Central memory CD8-positive, alpha-beta T cell (primary cell): ENCODE results near the gene STK32C.

Source experiments
- ATAC-seq: fragments of 150-1000 bp; cut with Tn5 transposase; replicated peaks from 2 replicates; pipeline ENCODE4 v1.10.0; 2022; ENCODE audit warnings: mild to moderate bottlenecking, moderate FRiP score, moderate number of reproducible peaks; ENCODE audit not compliant: poor library complexity, severe bottlenecking; ENCODE audit errors: extremely low read depth
- DNase-seq, 2 donors: peaks; one replicate each; pipeline ENCODE4 v3.0.0; 2021; ENCODE audit warnings: low spot score in 2 of 2
- H3K27ac Mint-ChIP-seq: one replicate; pipeline ENCODE4 v1.8.0; 2022; ENCODE audit warnings: low read depth, mild to moderate bottlenecking, moderate library complexity, mixed read lengths
- H3K27me3 Mint-ChIP-seq: one replicate; pipeline ENCODE4 v1.8.0; 2022; ENCODE audit warnings: mixed read lengths
- H3K36me3 Mint-ChIP-seq: one replicate; pipeline ENCODE4 v1.8.0; 2022; ENCODE audit warnings: mild to moderate bottlenecking, moderate library complexity, mixed read lengths; ENCODE audit not compliant: insufficient read depth
- H3K4me1 Mint-ChIP-seq: one replicate; pipeline ENCODE4 v1.8.0; 2022; ENCODE audit warnings: mixed read lengths
- H3K4me3 Mint-ChIP-seq: one replicate; pipeline ENCODE4 v1.8.0; 2022; ENCODE audit warnings: mild to moderate bottlenecking, moderate library complexity, mixed read lengths
- H3K9me3 Mint-ChIP-seq: one replicate; pipeline ENCODE4 v1.8.0; 2022; ENCODE audit warnings: mixed read lengths

The STK32C gene

DNA sequence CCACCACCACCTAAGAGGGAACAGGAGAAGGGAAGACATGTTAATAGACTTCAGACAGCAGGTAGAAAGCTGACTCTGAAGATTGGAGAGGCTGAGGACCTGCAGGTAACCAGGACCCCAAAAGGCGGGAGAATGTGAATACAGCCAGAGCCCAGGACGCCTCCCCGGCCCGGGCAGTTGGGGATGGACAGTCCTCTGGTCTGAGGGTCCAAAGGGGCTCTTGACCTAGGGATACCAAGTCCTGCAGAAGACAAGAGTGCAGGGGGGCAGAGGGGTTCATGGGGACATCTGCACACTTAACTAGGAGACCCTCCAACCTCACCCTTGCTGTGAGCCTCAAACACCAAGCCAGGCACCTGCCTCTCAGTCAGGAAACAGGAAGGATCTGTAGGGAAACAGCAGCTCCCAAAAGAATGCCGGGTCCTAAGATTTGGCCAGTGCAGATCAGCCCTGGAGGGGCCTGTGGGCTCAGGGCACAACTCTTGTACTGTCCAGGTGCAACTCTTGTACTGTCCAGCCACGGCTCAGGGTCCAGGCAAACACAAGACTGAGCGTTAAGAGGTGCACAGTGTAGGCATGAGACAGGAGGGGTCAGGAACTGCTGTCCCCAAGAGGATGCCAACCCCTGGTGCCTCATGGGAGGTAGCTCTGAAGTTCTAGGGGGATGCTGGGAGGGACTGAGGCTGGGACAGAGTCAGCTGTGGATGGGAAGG is 2.3 kb upstream of the STK32C start:
- peaks cover 5% of the 10 kb centered on the region for H3K9me3 Mint-ChIP-seq
- ATAC-seq (no peak), DNase-seq (no peak)
- peaks cover 4% of the 10 kb centered on the region for H3K4me1 Mint-ChIP-seq
- H3K4me3 Mint-ChIP-seq: peak overlapping the region; percentile 68
- peaks cover 3% of the 10 kb centered on the region for H3K36me3 Mint-ChIP-seq
- peaks cover 14% of the 10 kb centered on the region for H3K27me3 Mint-ChIP-seq
- no peak overlapping the region for H3K27ac Mint-ChIP-seq

DNA sequence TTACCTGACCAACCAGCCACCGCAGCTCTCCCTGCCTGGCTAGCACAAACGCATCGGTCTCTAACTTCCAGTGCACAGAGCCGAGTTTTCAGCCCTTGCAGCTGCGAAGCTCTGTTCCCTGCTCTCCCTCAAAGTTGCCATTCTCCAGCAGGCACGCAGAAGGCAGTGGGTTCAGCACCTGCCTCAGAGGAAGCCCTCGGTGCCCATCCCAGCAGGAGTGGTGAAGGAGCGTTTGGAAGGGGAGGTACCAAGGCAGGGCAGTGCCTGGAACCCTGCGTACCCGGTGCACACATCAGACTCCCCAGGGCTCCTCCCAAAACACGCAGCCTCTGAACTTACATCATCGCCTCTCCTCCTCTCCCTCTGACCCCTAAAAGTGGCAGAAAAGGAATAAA is 1.7 kb upstream of the STK32C start:
- Mint-ChIP-seq H3K4me1 (peaks cover 4% of the 10 kb centered on the region), H3K27me3 (peaks cover 14% of the 10 kb centered on the region), H3K4me3 (peak overlapping the region; percentile 68), H3K27ac (no peak overlapping the region), H3K36me3 (peaks cover 3% of the 10 kb centered on the region), H3K9me3 (peaks cover 5% of the 10 kb centered on the region)
- DNase-seq: no peak
- no peak for ATAC-seq

DNA sequence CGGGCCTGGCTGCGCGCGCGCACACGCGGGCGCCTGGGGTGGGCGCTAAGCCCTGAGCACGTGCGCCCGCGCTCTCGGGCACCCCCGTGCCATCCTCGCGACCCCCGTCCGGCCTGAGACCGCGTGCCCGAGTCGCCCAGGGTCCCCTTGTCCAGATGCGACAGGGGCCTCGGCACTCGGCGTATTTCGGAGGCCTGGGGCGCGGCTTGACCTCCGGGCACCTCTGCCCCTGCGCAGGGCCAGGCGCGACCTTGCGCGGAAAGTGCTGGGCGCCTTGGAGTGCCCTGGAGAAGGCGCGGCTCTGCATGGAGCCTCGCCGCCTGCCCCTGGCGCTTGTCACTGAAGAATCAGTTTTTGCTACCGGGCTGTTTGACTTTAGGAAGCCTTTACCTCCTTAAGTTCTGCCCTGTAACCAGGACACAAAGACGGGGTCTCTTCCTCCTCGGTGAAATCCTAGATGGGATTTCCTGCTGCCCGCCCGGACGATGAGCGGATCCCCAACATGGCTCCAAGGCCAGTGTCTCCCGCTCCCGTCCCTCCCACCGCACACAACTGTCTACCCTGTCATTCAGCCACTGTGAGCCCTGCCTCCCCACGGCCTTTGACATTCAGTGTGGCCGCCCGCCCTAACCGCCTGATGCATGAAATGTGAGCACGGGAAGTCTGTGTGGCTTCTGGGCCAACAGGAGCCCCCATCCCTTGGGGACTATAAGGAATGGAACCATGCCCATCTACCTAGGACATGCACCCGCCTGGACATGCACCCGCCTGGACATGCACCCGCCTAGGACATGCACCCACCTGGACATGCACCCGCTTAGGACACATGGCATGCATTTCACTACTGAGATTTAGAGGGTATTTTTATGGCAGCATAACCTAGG is 1.1 kb upstream of the STK32C start:
- peaks cover 8% of the 10 kb centered on the region for H3K27me3 Mint-ChIP-seq
- no peak overlapping the region for H3K27ac Mint-ChIP-seq
- no peak for ATAC-seq
- DNase-seq: no peak
- H3K36me3 Mint-ChIP-seq: peaks cover 3% of the 10 kb centered on the region
- H3K9me3 Mint-ChIP-seq: no peaks in the 10 kb centered on the region
- peaks cover 4% of the 10 kb centered on the region for H3K4me1 Mint-ChIP-seq
- H3K4me3 Mint-ChIP-seq: peak overlapping the region; percentile 68

DNA sequence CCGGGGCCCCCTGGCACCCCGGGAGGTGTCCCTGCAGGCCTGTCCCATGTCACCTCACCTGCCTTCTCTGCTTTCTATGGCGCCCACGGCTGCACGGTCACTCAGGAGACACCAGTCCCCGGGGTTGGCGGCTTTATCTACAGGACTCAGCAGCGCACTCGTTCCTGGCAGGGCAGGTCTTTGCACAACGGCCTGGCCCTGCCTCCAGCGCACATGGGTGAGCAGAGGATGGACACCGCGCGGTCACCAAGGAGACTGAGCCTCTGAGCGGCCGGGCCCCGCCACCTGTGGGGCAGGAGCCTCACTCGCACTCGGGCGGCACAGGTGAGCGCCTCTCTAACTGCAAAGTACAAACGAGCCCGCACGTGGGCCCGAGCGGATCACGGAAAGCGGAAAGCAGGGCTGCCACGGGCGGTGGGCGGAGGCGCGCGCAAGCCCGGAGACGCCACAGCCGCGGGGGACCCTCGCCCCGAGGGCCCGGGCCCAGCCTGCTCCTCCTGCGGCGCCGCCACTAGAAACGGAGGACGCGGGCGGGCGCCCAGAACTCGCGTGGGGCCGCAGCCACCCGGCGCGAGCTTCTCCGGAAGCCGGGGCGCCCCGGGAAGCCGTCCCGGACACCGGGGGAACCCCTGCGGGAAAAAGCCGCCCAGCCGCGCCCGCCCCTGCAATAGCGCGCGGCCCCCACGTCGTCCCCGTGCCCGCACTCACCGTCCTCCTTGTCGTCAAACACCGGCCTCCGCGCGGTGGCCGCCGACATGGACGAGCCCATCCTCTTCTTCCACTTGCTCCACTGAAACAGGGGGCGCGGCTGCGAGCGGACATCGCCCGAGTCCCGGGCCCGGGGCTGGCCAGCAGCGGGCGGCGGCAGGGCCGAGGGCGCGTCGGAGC is 642 bp downstream of the STK32C start:
- H3K27ac Mint-ChIP-seq: peak overlapping the region; percentile 72
- H3K4me3 Mint-ChIP-seq: peak overlapping the region; percentile 81
- peaks cover 4% of the 10 kb centered on the region for H3K4me1 Mint-ChIP-seq
- no peaks in the 10 kb centered on the region for H3K27me3 Mint-ChIP-seq
- peak; percentile 6 for ATAC-seq
- no peak for DNase-seq
- no peaks in the 10 kb centered on the region for H3K9me3 Mint-ChIP-seq
- peaks cover 3% of the 10 kb centered on the region for H3K36me3 Mint-ChIP-seq

DNA sequence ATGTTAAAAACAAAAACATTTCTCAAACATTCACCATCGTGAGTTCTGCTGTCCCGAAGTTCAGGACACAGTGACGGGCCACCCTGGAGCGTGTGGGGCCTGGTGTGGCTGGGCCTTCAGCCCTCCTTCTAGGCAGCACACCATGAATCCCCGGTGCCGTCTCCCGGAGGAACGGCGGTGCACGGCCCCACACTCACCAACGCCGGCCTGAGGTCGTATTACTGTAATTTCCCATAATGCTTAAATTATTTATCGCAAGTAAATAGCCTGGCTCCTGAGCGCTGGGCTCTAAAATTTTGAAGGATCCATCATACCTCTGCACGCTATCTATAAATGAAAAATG is 1.4 kb downstream of the STK32C start:
- peaks cover 4% of the 10 kb centered on the region for H3K4me1 Mint-ChIP-seq
- H3K27me3 Mint-ChIP-seq: no peaks in the 10 kb centered on the region
- H3K27ac Mint-ChIP-seq: no peak overlapping the region
- no peak for ATAC-seq
- peaks cover 3% of the 10 kb centered on the region for H3K36me3 Mint-ChIP-seq
- peak overlapping the region; percentile 81 for H3K4me3 Mint-ChIP-seq
- no peak for DNase-seq
- H3K9me3 Mint-ChIP-seq: no peaks in the 10 kb centered on the region

DNA sequence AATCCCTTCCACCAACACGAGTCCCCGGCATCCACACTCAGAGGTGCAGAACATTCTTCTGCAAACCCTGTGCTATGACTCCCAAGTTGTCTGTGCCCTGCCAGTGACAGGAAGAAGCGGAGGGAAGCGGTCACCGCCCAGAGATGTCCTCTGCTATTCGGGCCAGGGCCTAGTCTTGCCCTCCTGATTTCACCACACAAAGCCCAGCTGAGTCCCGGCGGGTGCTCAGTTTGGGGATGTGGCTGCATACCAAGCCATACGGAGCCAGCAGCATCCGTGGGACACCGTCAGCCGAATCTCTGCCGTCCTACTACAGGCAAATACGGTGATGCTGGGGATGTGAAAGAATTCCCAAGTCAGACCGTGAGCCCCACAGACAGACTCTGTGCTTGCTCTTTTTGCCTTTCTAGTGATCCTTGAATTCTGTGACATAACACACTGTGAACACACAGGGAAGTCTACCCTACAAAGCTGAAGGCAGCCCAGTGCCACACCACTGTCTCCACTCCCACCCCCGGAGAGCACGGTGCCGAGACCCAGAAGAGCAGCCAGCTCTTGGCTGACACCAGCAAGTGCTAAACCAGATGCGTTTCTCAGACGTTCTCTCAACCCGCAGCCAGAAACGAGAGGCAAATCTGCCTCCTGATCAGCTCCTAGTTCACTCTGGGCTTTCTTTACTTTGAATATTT is 2.0 kb downstream of the STK32C start:
- Mint-ChIP-seq H3K27me3 (no peaks in the 10 kb centered on the region), H3K36me3 (peaks cover 3% of the 10 kb centered on the region), H3K4me3 (peak overlapping the region; percentile 81), H3K27ac (no peak overlapping the region), H3K9me3 (no peaks in the 10 kb centered on the region), H3K4me1 (peaks cover 6% of the 10 kb centered on the region)
- ATAC-seq (no peak), DNase-seq (no peak)

DNA sequence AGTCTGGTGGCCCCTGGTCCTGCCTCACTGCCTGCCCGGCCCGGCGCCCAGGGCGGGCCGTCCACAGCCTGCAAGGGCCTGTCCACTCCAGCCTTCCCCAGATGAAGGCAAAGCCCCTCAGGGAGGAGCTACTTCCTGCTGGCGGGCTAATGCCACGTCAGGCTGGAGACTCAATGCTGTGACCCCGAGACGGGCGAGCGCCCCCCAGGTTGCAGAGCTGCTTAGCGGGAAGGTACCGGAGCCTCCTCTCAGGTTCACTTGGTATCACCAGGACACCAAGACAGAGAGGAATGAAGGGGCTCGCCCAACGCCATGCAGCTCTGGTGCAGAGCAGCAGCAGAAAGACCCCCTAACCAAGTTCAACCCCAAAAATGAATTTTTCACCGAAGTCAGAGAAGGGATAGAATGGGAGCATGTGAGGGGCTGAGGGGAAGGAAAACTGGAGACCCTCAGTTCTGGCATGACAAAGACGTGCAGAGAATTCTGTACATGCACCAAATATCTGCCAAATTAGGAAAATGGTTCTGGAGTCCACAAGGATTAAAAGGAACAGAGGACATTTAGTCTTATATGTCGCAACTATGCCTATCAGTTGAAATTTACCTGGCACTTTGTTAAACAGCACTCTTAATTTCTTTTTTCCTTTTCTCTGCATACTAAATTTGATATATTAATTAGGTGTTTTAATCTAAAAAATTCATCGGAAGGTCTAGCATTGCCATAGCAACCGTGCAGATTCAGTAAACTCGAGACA is 2.8 kb downstream of the STK32C start:
- H3K27ac Mint-ChIP-seq: no peak overlapping the region
- H3K4me3 Mint-ChIP-seq: no peak overlapping the region
- DNase-seq (no peak), ATAC-seq (no peak)
- H3K9me3 Mint-ChIP-seq: no peaks in the 10 kb centered on the region
- H3K36me3 Mint-ChIP-seq: peaks cover 3% of the 10 kb centered on the region
- peaks cover 10% of the 10 kb centered on the region for H3K4me1 Mint-ChIP-seq
- H3K27me3 Mint-ChIP-seq: no peaks in the 10 kb centered on the region

DNA sequence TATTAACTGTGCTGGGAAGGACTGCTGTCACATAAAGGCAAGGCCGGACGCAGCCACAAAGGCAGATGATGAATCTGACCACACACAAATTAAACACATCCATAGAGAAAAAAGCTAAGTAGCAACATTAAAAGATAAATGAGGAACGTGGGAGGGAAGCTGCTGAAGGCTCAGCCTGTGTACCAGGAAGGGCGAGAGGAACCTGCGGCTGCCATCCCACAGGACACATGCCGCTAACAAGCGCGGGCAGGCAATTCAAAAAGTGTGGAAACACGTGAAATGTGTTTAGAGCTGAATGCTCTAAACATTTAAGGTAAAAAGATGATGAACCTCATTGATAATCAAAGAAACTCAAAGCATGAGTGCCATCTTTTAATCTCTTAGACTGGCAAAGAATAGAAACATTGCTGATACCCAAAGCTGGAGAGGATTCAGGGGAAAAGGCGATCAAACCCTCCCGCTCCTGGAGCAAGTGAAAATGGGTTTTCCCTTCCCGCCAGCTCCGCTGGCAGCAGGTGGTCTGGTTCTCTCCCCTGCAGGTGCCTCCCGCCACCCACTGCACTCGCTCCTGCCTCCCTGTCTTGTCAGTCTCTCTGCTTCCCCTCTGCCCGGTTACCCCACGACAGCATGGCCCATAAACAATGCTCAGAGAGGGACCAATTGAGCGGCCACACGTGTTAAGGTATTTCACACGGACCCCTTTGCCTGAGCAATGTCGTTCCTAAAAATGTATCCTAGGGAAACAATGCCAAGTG is 4.2 kb downstream of the STK32C start:
- ATAC-seq: no peak
- H3K36me3 Mint-ChIP-seq: peaks cover 3% of the 10 kb centered on the region
- peaks cover 10% of the 10 kb centered on the region for H3K4me1 Mint-ChIP-seq
- H3K9me3 Mint-ChIP-seq: no peaks in the 10 kb centered on the region
- H3K4me3 Mint-ChIP-seq: no peak overlapping the region
- no peak overlapping the region for H3K27ac Mint-ChIP-seq
- no peak for DNase-seq
- H3K27me3 Mint-ChIP-seq: no peaks in the 10 kb centered on the region

DNA sequence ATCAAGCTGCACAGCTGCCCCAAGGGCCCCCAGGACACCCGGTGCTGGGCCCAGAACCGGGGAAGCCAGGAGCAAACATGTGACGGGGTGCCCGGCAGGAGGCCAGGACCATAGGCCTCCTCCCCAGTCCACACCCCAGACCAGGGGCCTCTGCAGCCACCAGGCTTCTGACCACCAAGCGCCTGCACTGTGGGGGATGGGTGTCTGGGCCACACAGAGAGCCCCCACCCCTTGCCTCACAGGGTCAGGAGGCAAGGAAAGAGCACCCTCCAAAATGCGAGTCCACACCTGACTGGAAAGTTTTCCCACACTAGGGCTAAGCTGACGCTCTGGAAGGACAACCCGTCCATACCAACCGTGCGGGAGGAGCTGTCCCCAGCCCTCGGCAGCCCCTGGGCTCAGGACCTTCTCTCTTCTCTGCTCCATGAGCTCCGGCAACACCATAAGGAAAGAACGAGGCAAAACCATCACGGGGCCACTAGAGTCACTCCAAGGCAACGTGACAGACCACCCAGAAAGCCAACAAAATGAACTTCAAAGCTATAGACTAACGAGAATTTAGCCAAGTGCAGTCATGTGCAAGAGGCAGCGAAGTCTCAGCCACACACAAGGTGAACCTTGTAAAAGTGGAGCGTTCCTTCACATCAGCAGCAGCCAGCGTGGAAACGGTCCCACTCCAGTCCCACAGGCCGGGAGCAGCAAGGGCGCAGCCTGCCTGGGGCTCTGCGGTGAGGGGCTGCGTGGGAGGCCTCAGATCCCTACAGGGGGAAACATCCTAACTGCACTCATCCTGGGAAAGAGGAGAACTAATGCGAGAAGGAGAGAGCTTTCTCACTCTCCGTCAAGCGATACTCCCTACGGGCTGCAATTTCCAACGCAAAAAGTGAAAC is 5.1 kb downstream of the STK32C start:
- Mint-ChIP-seq H3K9me3 (no peaks in the 10 kb centered on the region), H3K4me3 (no peak overlapping the region), H3K27ac (no peak overlapping the region), H3K36me3 (peaks cover 3% of the 10 kb centered on the region), H3K27me3 (no peaks in the 10 kb centered on the region), H3K4me1 (peaks cover 10% of the 10 kb centered on the region)
- ATAC-seq (no peak), DNase-seq (no peak)

DNA sequence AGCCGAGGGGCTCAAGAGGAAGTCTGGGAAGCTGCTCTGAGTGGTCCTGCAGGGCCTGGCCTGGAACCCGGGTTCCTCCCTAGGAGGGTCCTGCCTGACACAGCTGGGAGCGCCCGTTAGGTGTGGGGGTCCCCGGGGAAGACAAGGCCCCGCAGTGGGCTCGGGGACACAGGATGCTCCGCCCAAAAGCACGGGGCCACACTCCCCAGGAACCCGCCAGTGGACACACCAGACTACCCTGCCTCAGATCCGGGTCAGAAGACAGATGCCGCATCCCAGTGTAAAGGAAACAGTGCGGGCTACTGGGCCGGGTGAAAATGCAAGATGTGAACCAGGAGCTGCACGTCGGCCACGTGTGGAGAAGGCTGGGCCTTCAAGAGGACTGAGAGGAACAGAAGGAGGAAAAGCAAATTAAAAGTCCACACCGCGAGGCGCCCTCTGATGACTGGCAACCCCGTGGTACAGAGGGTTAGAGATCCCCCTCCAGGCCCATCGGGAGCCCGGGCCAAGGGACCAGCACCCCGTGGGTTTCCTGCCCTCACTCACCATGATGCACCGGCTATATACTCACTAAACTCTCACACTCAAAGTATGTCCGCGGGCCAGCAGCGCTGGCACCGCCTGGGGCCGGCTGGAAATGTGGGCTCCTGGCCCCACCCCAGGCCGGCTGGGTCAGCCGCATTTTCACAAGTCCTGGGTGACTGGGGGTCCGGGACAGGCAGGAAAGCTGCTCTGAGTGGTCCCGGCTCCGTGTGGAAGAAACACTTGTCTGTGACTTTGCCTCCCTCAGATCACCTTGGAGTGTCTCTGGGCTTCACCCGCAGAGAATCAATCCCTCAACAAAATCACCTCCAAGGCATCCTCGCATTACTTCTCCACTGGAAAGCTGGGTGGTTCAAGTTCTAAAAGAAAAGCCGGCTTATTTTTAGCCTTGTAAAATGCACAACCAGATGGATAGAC is 6.1 kb downstream of the STK32C start:
- Mint-ChIP-seq H3K36me3 (no peaks in the 10 kb centered on the region), H3K4me3 (no peak overlapping the region), H3K9me3 (no peaks in the 10 kb centered on the region), H3K4me1 (peaks cover 6% of the 10 kb centered on the region), H3K27ac (no peak overlapping the region), H3K27me3 (no peaks in the 10 kb centered on the region)
- ATAC-seq: no peak
- DNase-seq: no peak
